LNCaP clone FGC (cell line): Measurements from ENCODE around the gene DNAH1.

Experiments used
- DNase-seq: peaks from one replicate; pipeline ENCODE4 v3.0.0-alpha.2; 2011; ENCODE audit warnings: low read depth
- H3K4me3 ChIP-seq: 2 replicates; pipeline ENCODE4 v1.5.1; 2011; ENCODE audit warnings: mild to moderate bottlenecking, low read depth, low read length, control low read depth
- TF ChIP-seq, protein P1 (sequence below): IDR thresholded peaks from 2 replicates; pipeline ENCODE4 v1.5.1; 2012; ENCODE audit warnings: mild to moderate bottlenecking; ENCODE audit not compliant: control insufficient read depth, insufficient read depth; ENCODE audit errors: extremely low read depth

DNAH1 gene

DNA sequence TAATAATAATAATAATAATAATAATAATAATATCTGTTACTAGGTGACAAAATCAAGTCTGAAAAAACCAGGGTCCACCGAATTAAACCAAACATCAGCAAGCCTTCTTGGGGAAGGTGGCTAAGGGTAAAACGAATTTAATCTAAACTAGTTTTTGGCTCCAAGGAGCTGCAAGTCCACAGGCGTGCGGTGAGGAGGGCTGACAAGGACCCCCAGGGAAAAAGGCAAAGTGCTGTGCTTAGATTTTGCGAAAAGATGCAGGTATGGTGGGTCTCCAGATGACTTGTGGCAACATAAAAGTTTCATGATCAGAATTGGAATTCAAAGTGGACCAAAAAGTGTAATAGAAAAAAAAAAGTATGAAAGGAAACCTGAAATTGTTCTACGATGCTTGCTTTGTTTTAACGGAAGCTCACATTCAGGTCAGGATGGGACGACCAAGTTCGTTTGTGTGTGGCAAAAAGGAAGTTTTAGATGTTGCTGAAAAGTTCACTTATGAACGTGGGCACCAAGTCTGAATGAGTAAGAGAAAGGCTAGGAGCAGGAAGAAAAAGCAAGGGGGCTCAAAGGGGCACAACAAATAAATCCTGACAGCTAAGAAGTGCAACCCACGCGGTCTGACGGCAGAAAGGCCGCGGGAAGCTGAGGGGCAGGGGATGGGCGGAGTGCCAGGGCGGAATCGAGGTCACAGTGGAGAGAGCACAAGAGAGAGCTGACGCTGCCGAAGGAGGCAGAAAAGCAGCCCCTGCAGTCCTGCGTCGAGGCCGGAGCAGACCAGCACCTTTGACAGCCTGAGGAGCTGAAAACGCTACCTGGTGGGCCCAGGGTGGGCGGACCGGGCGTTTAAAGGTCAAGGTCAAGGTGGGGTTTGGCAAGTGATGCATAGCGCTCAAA lies 38.8 kb upstream of the DNAH1 start:
- DNase-seq = no peak
- peak overlapping the region; percentile 88 for H3K4me3 ChIP-seq
- TF ChIP-seq, protein P1, sequence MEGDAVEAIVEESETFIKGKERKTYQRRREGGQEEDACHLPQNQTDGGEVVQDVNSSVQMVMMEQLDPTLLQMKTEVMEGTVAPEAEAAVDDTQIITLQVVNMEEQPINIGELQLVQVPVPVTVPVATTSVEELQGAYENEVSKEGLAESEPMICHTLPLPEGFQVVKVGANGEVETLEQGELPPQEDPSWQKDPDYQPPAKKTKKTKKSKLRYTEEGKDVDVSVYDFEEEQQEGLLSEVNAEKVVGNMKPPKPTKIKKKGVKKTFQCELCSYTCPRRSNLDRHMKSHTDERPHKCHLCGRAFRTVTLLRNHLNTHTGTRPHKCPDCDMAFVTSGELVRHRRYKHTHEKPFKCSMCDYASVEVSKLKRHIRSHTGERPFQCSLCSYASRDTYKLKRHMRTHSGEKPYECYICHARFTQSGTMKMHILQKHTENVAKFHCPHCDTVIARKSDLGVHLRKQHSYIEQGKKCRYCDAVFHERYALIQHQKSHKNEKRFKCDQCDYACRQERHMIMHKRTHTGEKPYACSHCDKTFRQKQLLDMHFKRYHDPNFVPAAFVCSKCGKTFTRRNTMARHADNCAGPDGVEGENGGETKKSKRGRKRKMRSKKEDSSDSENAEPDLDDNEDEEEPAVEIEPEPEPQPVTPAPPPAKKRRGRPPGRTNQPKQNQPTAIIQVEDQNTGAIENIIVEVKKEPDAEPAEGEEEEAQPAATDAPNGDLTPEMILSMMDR = no peak

DNA sequence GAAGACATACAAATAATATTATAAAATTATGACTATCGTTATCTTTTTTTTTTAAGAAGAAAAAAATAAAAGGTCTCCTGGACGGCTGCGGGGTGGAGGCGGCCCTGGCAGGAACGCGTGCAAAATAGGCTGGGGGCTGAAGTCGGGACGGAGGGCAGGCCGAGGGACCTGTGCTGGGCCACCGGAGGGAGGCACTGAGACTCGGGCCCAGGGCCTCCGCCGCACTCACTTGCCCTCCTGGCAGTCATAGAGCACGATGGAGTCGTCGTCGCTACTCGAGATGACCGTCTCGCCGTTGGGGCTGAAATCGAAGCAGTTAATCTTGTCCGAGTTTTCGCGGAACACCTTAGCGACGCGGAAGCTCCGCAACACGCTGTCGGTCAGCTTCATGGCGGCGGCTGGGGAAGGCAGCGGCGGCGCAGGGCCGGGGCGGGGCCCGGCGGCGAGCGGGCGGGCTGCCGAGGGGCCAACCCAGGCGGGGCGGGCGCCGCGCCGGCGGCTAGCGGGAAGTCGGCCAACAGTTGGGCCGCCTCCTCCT lies 38.1 kb upstream of the DNAH1 start:
- TF ChIP-seq, protein P1 = peak; percentile 18; the same call in 1 of the 2 replicates
- H3K4me3 ChIP-seq = peak overlapping the region; percentile 88
- no peak for DNase-seq

DNA sequence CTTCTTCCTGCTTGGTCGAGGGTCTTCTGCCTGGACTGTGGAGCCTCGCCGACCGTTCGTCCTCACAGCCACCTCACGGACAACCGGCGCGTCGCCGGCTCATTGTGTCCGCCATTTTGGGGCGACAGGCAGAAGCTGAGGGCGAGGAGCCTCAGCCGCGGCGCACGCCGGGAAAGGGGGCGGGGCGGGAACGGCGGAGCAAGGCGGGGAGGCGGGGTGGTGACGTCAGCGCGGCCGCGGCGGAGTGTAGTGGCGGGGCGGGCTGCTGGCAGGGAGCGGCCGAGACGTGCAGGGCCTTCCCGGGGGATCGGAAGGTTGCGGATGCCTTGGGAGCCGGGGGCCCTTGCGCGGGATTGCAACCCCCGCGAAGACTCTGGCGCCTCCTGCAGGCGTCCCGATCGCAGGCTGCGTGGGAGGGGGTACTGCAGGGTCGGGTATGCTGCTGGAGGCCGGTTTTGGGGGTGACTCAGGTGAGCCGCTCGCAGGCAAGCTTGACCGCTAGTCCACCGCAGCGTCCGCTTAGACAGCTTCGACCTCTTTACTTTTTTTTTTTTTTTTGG lies 37.5 kb upstream of the DNAH1 start, which contains the start of gene WDR82:
TSS of gene WDR82 (minus strand) at position 140 of the 560 bp plus-strand sequence. CDS start 288 bp downstream, outside the sequence.
- DNase-seq = peak; percentile 63
- peak within 1 kb of the TSS; percentile 88 for H3K4me3 ChIP-seq
- TF ChIP-seq, protein P1 = peak; percentile 20; the same call in 1 of the 2 replicates

DNA sequence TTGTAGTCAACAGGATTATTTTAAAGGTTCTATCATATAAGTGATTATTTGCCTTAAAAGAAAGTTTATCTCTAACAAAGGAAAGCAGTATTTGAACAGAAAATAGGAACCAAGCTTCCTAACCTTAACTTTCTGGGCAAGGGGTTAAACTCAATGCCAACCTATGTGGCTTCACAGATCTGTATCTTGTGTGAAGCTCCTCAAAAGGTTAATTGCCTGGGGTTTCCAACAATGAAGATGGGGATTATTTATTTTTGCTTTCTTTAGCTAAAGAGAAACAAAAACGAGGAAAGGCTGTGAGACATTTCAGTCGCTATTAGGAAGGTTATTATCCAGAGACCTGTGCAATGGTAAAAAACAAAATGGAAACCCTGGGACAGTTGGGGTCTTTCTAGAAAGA lies 36.5 kb upstream of the DNAH1 start:
- H3K4me3 ChIP-seq = peak overlapping the region; percentile 88
- TF ChIP-seq, protein P1 = no peak
- DNase-seq = no peak

DNA sequence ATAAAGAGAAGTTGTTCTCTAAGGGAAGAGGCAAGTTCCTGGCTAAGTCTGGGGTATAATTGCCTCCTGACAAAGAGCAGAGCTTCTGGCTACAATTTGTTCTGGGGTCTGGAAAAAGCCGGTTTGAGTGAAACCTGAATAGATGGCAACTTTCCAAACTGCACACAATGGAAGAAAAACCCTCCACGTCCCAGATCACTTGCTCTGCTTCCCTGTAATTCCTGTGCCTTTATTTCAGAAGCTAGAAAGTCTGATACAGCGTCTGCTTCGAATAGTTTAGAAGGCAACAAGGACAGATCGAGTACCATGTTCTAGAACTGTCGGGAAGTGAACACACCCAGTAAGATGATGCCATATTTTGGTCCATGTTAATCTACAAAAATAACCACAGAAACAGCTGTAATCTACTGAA lies 36.1 kb upstream of the DNAH1 start:
- no peak for DNase-seq
- no peak overlapping the region for H3K4me3 ChIP-seq
- TF ChIP-seq, protein P1 = no peak

DNA sequence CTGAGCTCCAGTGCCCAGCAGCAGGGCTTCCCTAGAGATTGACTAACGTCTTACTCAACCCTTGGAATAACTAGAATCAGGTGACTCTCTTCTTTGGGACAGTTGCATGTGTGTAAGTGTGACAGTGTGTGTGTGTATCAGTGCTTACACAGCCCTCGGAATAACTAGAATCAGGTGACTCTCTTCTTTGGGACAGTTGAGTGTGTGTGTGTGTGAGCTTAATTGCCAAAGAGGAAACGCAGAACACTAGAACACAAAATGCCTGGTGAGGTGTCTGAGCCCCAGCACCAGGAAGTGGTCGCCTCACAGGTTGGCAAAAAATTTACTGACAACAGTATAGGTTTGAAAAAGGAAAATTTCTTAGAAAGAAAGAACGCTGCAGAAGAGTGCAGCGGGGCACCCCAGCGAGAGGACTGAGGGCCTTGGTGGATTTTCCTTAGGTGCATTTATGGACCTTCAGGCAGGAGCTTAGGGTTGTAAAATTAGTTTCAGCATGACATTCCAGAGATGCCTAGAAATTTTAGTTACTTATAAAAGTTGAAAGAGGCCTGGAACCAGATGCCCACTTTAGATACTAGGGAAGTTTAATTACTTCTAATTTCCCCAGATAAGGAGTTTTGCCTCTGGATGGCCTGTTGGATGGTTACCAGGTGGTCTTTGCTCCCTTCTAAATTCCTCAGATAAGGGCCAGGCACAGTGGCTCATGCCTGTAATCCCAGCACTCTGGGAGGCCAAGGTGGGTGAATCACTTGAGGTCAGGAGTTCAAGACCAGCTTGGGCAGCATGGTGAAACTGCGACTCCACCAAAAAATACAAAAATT lies 33.9 kb upstream of the DNAH1 start:
- no peak for DNase-seq
- TF ChIP-seq, protein P1 = no peak
- H3K4me3 ChIP-seq = no peak overlapping the region
